GM12875 (cell line): ENCODE results near the gene TLE1.
"Not testable (repeated sequence)": the region's sequence is repeated elsewhere in the genome, so short reads cannot be mapped to it uniquely, and the experiment has no call there.

Experiments
- H3K4me3 ChIP-seq: one replicate; pipeline ENCODE4 v1.5.1; 2011; ENCODE audit warnings: low read depth, low read length, control low read depth
- TF ChIP-seq, protein P1 (sequence below): IDR thresholded peaks from 2 replicates; pipeline ENCODE4 v1.5.1; 2011; ENCODE audit warnings: low read depth, mild to moderate bottlenecking, control low read depth, inconsistent platforms, low read length, moderate library complexity, borderline replicate concordance; ENCODE audit not compliant: insufficient read depth

The TLE1 gene

DNA sequence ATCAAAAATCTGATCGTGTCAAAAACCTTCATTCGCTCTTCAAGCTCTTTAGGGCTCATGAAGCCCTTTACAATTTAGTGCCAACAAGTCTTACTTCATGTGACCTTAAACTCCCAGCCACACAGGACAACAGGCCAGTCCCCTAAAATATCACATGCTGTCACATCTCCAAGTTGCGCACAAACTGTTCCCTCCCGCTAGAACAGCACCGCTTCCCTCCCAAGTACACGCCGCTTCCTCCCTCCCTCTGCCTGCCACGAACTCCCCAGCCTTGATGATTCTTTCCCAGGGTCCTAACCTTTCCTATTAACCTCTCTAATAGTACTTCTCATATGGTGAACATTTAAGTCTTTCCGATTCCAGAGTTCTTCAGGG is 91.2 kb downstream of the TLE1 start:
- H3K4me3 ChIP-seq, result no peak overlapping the region
- TF ChIP-seq, protein P1, sequence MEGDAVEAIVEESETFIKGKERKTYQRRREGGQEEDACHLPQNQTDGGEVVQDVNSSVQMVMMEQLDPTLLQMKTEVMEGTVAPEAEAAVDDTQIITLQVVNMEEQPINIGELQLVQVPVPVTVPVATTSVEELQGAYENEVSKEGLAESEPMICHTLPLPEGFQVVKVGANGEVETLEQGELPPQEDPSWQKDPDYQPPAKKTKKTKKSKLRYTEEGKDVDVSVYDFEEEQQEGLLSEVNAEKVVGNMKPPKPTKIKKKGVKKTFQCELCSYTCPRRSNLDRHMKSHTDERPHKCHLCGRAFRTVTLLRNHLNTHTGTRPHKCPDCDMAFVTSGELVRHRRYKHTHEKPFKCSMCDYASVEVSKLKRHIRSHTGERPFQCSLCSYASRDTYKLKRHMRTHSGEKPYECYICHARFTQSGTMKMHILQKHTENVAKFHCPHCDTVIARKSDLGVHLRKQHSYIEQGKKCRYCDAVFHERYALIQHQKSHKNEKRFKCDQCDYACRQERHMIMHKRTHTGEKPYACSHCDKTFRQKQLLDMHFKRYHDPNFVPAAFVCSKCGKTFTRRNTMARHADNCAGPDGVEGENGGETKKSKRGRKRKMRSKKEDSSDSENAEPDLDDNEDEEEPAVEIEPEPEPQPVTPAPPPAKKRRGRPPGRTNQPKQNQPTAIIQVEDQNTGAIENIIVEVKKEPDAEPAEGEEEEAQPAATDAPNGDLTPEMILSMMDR, result no peak

DNA sequence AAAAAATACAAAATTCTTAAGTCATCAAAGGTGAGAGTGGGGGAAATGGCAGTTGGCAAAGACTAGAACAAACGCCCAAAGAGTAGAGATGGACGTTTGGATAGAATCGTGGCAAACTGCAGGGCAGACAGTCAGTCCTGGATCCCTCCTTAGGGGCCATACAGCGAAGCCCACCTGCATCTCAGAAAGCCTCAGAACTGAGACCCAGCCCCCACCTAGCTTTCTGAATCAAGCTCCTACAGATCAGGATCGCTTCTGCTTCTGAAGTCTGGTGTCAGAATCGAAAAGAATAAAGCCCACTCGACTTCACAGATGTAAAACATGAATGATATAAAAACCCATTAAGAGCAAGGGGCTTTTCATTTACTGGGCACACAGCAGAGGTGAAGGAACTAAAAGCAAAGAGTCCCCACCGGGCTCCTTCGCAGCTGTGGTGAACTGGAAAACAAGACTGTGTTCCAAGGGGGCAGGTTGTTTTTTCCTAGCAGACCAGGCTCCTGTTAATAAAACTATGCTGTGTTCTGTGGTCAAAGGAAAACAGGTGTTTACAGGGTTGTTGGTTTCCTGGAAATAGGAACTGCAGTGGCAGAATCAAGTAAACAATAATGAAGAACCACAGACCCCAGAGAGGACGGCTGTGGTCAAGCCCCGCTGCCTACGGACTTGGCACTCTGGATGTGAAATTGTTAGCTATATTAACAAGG is 91.8 kb downstream of the TLE1 start:
- H3K4me3 ChIP-seq, result no peak overlapping the region
- TF ChIP-seq, protein P1, result no peak

DNA sequence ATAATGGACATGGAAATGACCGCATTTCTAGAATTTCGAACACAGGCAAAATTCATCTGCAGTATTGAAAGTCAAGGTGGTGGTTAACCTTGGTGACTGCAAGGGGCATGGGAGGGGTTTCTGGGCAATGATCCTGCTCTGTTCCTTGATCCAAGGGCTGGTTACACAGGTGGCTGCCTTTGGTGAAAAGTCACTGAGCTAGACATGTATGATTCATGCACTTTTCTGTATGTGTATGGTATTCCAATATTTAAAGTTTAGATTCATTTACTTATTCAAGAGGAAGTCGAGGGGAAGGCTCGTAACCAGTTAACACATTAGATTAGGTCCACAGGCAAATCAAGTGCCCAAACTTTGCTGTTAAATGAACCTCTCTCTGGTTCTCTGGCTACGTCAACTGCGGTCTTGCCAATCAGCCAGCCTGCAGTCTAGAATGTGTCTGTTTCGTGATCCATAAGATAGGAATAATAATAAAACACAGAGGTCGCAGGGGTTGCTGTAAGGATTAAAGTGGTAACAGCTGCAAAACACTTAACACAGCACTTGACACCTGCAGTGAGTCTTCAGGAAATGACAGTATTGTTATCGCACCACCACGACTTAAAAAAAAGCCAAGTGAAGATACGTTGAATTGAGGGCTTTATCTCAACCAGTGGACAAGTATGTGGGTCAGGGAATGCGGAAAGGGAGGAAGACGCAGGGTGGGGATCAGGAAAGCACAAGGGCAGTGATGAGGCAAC is 92.5 kb downstream of the TLE1 start:
- H3K4me3 ChIP-seq, result no peak overlapping the region

DNA sequence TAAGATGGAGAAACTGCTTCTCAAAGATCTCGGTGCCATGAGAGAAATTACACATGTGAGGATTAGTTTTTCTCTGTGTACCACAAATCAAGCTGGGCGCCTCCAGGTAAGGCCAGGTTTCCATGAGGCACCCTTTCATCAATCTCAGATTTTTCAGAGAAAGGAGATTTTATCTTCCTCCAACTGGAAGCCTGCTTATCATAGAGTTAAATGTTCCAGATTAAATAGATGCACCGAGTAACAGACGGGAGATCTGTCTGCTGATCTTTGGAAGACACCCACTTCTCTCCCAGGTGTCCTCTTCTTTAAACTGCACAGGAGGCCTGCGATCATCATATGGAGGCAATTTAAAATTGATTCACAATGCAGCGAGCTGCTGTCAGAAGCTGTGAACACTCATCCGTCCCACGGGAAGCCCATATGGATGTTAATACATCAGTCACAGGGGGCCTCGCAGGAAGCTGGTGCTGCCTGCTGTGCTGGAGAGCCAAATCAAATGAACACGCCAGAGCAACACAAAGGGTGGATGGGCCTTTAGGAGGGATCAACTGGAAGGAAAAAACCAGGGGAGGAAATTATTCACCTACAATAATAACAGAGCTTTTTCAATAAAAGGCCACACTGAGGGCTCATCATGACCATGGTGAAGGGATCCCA is 93.3 kb downstream of the TLE1 start:
- no peak overlapping the region for H3K4me3 ChIP-seq
- TF ChIP-seq, protein P1, result no peak

More for the DNA sequence above, 92.5 kb downstream of the TLE1 start:
- TF ChIP-seq, protein P1, result no peak

DNA sequence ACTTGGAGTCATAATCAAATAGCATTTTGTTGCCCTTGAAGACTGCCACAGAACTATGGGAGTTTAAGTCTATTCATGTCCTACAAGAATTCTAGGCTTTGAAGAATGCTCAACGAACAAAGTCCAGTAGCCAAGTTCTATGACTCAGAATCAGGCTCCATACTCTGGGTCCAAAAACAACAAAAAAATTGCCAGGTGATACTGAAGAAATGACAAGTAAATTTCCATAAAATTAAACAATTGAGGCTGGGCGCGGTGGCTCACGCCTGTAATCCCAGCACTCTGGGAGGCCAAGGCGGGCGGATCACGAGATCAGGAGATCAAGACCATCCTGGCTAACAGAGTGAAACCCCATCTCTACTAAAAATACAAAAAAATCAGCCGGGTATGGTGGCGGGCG is 94.1 kb downstream of the TLE1 start:
- not testable (repeated sequence) for H3K4me3 ChIP-seq

DNA sequence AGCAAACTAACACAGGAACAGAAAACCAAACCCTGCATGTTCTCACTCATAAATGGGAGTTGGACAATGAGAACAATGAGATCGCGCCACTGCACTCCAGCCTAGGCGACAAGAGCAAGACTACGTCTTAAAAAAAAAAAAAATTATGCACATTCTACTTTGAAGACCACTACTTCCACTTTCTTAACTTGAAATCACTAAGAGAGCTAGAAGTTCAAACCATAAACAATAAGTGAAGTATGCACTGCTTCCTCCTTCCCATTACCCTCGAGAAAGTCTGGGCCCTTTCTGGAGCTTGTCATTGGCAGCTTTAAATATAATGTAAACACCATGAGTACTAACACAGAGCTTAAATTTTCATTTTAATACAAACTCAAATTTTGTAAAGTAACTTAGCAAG is 94.9 kb downstream of the TLE1 start:
- H3K4me3 ChIP-seq, result no peak overlapping the region
- TF ChIP-seq, protein P1, result no peak

DNA sequence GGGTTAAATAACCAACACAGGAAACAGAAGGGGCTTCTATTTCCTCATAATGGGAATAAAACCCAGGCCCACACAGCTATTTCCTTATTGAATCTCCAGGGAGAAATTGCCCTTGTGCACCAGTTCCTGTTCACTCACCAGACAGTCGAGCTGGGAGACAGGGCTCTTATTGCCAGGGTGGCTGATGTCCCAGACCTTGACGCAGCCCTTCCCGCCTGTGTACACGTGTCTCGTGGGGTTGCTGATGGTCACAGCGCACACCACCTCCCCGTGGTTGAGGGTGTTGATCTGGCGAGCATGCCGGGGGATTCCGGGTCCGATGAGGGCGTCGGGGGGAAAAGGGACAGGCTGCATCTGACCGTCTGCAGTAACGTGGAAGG is 96.5 kb downstream of the TLE1 start:
- H3K4me3 ChIP-seq, result no peak overlapping the region
- TF ChIP-seq, protein P1, result no peak
